Sigmoid colon (tissue), 4 donors: ENCODE results near the gene SLC4A11.

ENCODE experiments used
- CTCF ChIP-seq, 4 experiments: fragments of 450-650 bp in 3 of 4; fragments of 200-600 bp in 1 of 4; IDR thresholded peaks; one replicate each; pipeline ENCODE4 v1.5.1; 2016 to 2019; ENCODE audit warnings: antibody characterized with exemption in 4 of 4, mild to moderate bottlenecking in 3 of 4, moderate library complexity in 2 of 4
- EP300 ChIP-seq, 4 donors: sonication (generic); formaldehyde crosslinking; IDR thresholded peaks; one replicate each; pipeline ENCODE4 v1.6.1; 2017; ENCODE audit warnings: antibody characterized with exemption in 4 of 4

GRCh38 chr20:3247638-3248037, 8.6 kb upstream of the SLC4A11 start:
- TF ChIP-seq CTCF (IDR thresholded peaks at IDR 0.05), result no peak
- no peak for TF ChIP-seq EP300 (IDR thresholded peaks at IDR 0.05)
